Measurements from ENCODE around the gene FHOD3. TPM values are rescaled to one million over a fixed set of nuclear protein-coding genes. Genes with fewer than 3 reads are reported as not detected.

The FHOD3 gene
- total and polyA plus RNA-seq, 2 of the 8 experiments (the other 6 are each of a cell fraction or from before 2014, with no cell fraction given), result 9.7 to 10.5 TPM

DNA sequence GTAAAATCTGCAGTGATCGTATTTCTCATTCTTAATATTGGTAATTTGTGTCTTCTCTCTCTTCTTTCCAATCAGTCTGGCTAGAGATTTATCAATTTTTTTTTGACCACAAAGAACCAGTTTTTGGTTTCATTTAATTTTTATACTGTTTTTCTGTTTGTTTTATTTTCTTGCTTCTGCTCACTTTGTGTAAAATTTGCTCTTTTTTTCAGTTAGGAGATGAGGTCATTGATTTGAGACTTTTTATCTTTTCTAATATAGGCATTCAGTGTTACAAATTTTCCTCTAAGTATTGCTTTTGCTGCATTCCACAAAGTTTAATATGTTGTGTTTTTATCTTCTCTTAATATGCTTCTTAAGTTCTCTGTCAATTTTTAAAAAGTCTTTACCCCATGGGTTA is 370.8 kb downstream of the FHOD3 start:
- H3K4me1 ChIP-seq (replicated peaks in 1 of 4; ENCODE audit: control insufficient read depth in 3 of 4, insufficient read depth in 4 of 4, low read length in 3 of 4), result no peaks in the 10 kb centered on the region; a peak in 1 of 7 replicates
- ChIA-PET POLR2A (ENCODE audit: partially characterized antibody) (interaction anchor here (0.8 kb wide), 1 partner anchor 9 kb away, joined by 3 read pairs; no protein-coding TSS in a partner anchor), CTCF (ENCODE audit: partially characterized antibody) (interaction anchor here (0.6 to 1.5 kb wide), 2 partner anchors 20 to 1068 kb away, joined by 3 to 6 read pairs; no protein-coding TSS in a partner anchor)
- H3K79me2 ChIP-seq (ENCODE audit: control insufficient read depth in 1 of 2, insufficient read depth in 2 of 2, low read length in 2 of 2), result no peaks in the 10 kb centered on the region
- FAIRE-seq (no peak), DNase-seq (ENCODE audit: low read depth in 1 of 2, low spot score in 2 of 2) (no peak)
- H3K56ac ChIP-seq (replicated peaks; ENCODE audit: insufficient read length, low read depth, low read length), result no peak overlapping the region
- no peak overlapping the region for H3K9ac ChIP-seq (replicated peaks in 1 of 4; ENCODE audit: extremely low read depth in 1 of 4, low read depth in 3 of 4, low read length in 3 of 4)
- H3K4me3 ChIP-seq (ENCODE audit: extremely low read depth in 1 of 4, insufficient read depth in 2 of 4, low read depth in 3 of 4, low read length in 4 of 4), result no peak overlapping the region
- 92% methylated on average over 1 of the region's 1 CpG; no CpG with 5 or more reads in 1 of the 2 experiments for WGBS, 2 experiments (ENCODE audit: extremely low coverage in 1 of 2, insufficient coverage in 1 of 2, insufficient read length in 1 of 2, insufficient replicate concordance in 2 of 2, low coverage in 1 of 2, low lambda C conversion rate in 2 of 2, missing lambda C conversion rate in 1 of 2)
- H3K14ac ChIP-seq (ENCODE audit: insufficient read length), result no peak overlapping the region
- H2AFZ ChIP-seq (ENCODE audit: low read length), result no peak overlapping the region
- no peak overlapping the region for H2BK12ac ChIP-seq (ENCODE audit: low read depth, low read length)
- no peaks in the 10 kb centered on the region for H3K79me1 ChIP-seq (ENCODE audit: low read depth, low read length)
- H2BK5ac ChIP-seq (ENCODE audit: low read depth, low read length), result no peak overlapping the region
- H3K4me2 ChIP-seq (ENCODE audit: insufficient read depth in 1 of 2, low read depth in 2 of 2, low read length in 2 of 2), result no peak overlapping the region
- H3K9me3 ChIP-seq (ENCODE audit: insufficient read depth in 2 of 2, low read depth in 1 of 2, low read length in 1 of 2), result no peaks in the 10 kb centered on the region
- H3K36me3 ChIP-seq (ENCODE audit: control insufficient read depth in 2 of 4, insufficient read depth in 4 of 4, low read length in 3 of 4), result no peaks in the 10 kb centered on the region
- H3K27me3 ChIP-seq (replicated peaks in 1 of 4; ENCODE audit: control insufficient read depth in 3 of 4, extremely low read depth in 1 of 4, insufficient read depth in 3 of 4, low read length in 3 of 4), result peaks cover 0 to 1% (median 0%) of the 10 kb centered on the region in 4 experiments; a peak in 1 of 7 replicates
- H3K27ac ChIP-seq (ENCODE audit: low read depth, low read length), result no peak overlapping the region
- H3K18ac ChIP-seq (ENCODE audit: extremely low read depth, low read length), result no peak overlapping the region
- H2BK15ac ChIP-seq (ENCODE audit: low read length), result no peak overlapping the region
- no peaks in the 10 kb centered on the region for H3K23me2 ChIP-seq (ENCODE audit: low read depth, low read length)
- no peaks in the 10 kb centered on the region for H4K20me1 ChIP-seq (replicated peaks in 1 of 2; ENCODE audit: control insufficient read depth in 1 of 2, insufficient read depth in 2 of 2, low read length in 2 of 2)
- no peak overlapping the region for H4K8ac ChIP-seq (ENCODE audit: extremely low read depth, insufficient read depth, low read length)
- no peak overlapping the region for H3K4ac ChIP-seq (replicated peaks; ENCODE audit: insufficient read length, low read depth, low read length)
- no peak overlapping the region for H2BK120ac ChIP-seq (replicated peaks; ENCODE audit: low read depth, low read length)
- H4K91ac ChIP-seq (replicated peaks; ENCODE audit: insufficient read length, low read length), result no peak overlapping the region
- no peak overlapping the region for H2AK5ac ChIP-seq (ENCODE audit: low read depth, low read length)
- H3K23ac ChIP-seq (ENCODE audit: insufficient read length), result no peak overlapping the region
- no peak overlapping the region for H2BK20ac ChIP-seq (ENCODE audit: low read length)
- no peak overlapping the region for H4K5ac ChIP-seq (ENCODE audit: insufficient read length, low read depth, low read length)
- TF ChIP-seq RNF2 (IDR thresholded peaks at IDR 0.05; ENCODE audit: borderline replicate concordance, low read depth, low read length, missing control alignments, poor library complexity, severe bottlenecking) (no peak), RBBP5 (IDR thresholded peaks at IDR 0.05; ENCODE audit: borderline replicate concordance, low read depth, low read length) (no peak), PHF8 (conservative IDR thresholded peaks at IDR 0.05; ENCODE audit: low read depth, low read length) (no peak), TAF7 (optimal IDR thresholded peaks at IDR 0.05; ENCODE audit: borderline replicate concordance, low read depth, low read length) (no peak), HDAC6 (IDR thresholded peaks at IDR 0.05; ENCODE audit: low read depth, low read length) (no peak), CBX8 (IDR thresholded peaks at IDR 0.05; ENCODE audit: borderline replicate concordance, low read depth, low read length) (no peak), KDM1A (IDR thresholded peaks at IDR 0.05; ENCODE audit: borderline replicate concordance, low read length) (no peak), RXRA (IDR thresholded peaks at IDR 0.05; ENCODE audit: insufficient read depth, low read depth, low read length) (no peak), BACH1 (IDR thresholded peaks at IDR 0.05; ENCODE audit: low read length) (no peak), ZNF274 (IDR thresholded peaks at IDR 0.05; ENCODE audit: borderline replicate concordance, extremely low read depth, low read length) (no peak), TAF1 (IDR thresholded peaks at IDR 0.05; ENCODE audit: low read depth, low read length) (no peak), CTBP2 (IDR thresholded peaks at IDR 0.05; ENCODE audit: borderline replicate concordance, insufficient read depth, insufficient read length, low read length) (no peak), ASH2L (IDR thresholded peaks at IDR 0.05; ENCODE audit: low read length) (no peak)
